Activated B cell treated with CpG ODN at 0.5 μM for 24 hours (primary cell): Measurements from ENCODE around the gene SNRNP35. TPM values are rescaled to one million over a fixed set of nuclear protein-coding genes. Genes with fewer than 3 reads are reported as not detected.
A peak's percentile ranks its signal among the peaks of the same experiment; 100 is the strongest.
"Not testable (repeated sequence)": the region's sequence is repeated elsewhere in the genome, so short reads cannot be mapped to it uniquely, and the experiment has no call there.

Source experiments
- ATAC-seq: fragments of 200-7000 bp; cut with Tn5 transposase; one replicate; pipeline ENCODE4 v1.10.0; 2021; ENCODE audit warnings: low read depth, mild to moderate bottlenecking, moderate library complexity
- CTCF ChIA-PET: fragments of 350-600 bp; sonication (Branson Sonifier 250); formaldehyde crosslinking; loops from one replicate; lab custom pipeline; 2021; ENCODE audit warnings: antibody characterized with exemption; lab: Charles Lee
- POLR2A ChIA-PET: fragments of 350-600 bp; sonication (Branson Sonifier 250); formaldehyde crosslinking; loops from one replicate; lab custom pipeline; 2021; ENCODE audit warnings: antibody characterized with exemption; lab: Charles Lee
- DNase-seq: peaks from one replicate; pipeline ENCODE4 v3.0.0; 2022
- H3K27ac Mint-ChIP-seq: one replicate; pipeline ENCODE4 v1.8.0; 2020; ENCODE audit warnings: mixed read lengths
- H3K27me3 Mint-ChIP-seq: one replicate; pipeline ENCODE4 v1.8.0; 2021; ENCODE audit warnings: mixed read lengths
- H3K36me3 Mint-ChIP-seq: one replicate; pipeline ENCODE4 v1.8.0; 2021; ENCODE audit warnings: low read depth, mixed read lengths
- H3K4me1 Mint-ChIP-seq: one replicate; pipeline ENCODE4 v1.8.0; 2021; ENCODE audit warnings: mixed read lengths
- H3K4me3 Mint-ChIP-seq: one replicate; pipeline ENCODE4 v1.8.0; 2020; ENCODE audit warnings: mild to moderate bottlenecking, mixed read lengths
- H3K9me3 Mint-ChIP-seq: one replicate; pipeline ENCODE4 v1.8.0; 2020; ENCODE audit warnings: mixed read lengths
- CTCF ChIP-seq: fragments of 200-600 bp; IDR thresholded peaks from one replicate; pipeline ENCODE4 v1.8.0; 2022; ENCODE audit warnings: antibody characterized with exemption, mild to moderate bottlenecking
- intact Hi-C: fragments of 100-400 bp; cut with micrococcal nuclease; formaldehyde crosslinking; loops from one replicate; pipeline ENCODE4 v1.15.1; 2024
- total RNA-seq: library from RNA; stranded (reverse); gene quantifications from 2 replicates; pipeline ENCODE4 v1.2.3, GENCODE V29; 2022

Gene SNRNP35
- total RNA-seq, 1 donor from 2014 or later = 51.5 TPM

GRCh38 chr12:123449856-123450255 lies 8.1 kb upstream of the SNRNP35 start:
- Mint-ChIP-seq H3K27me3 (no peaks in the 10 kb centered on the region), H3K4me3 (no peak overlapping the region), H3K36me3 (no peaks in the 10 kb centered on the region), H3K27ac (peak overlapping the region; percentile 75), H3K9me3 (no peaks in the 10 kb centered on the region), H3K4me1 (peaks cover 33% of the 10 kb centered on the region)
- ChIA-PET CTCF (no interaction called here), POLR2A (interaction anchor here (0.6 to 5.7 kb wide), 4 partner anchors 9 to 507 kb away, joined by 4 to 77 read pairs (median 17); partner anchors contain the start of gene SNRNP35)
- DNase-seq (no peak), ATAC-seq (no peak)
- intact Hi-C loops = no loop called here
- no peak for TF ChIP-seq CTCF

DNA sequence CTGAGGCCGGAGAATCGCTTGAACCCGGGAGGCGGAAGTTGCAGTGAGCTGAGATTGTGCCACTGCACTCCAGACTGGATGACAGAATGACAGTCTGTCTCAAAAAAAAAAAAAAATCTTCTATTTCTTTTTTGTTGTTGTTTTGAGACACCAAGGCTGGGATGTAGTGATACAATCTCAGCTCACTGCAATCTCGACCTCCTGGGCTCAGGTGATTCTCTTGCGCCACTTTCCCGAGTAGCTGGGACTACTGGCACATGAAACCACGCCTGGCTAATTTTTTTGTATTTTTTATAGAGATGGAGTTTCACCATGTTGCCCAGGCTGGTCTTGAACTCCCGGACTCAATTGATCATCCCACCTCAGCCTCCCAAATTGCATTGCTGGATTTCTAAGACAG lies 7.3 kb upstream of the SNRNP35 start:
- H3K27ac Mint-ChIP-seq = peak overlapping the region; percentile 35
- no peaks in the 10 kb centered on the region for H3K36me3 Mint-ChIP-seq
- TF ChIP-seq CTCF = no peak
- no peaks in the 10 kb centered on the region for H3K27me3 Mint-ChIP-seq
- no peak overlapping the region for H3K4me3 Mint-ChIP-seq
- DNase-seq (no peak), ATAC-seq (no peak)
- H3K4me1 Mint-ChIP-seq = peaks cover 26% of the 10 kb centered on the region
- ChIA-PET POLR2A (interaction anchor here (0.5 to 0.6 kb wide), 2 partner anchors 86 to 550 kb away, joined by 3 to 5 read pairs; no protein-coding TSS in a partner anchor), CTCF (no interaction called here)
- intact Hi-C loops = no loop called here
- no peaks in the 10 kb centered on the region for H3K9me3 Mint-ChIP-seq

DNA sequence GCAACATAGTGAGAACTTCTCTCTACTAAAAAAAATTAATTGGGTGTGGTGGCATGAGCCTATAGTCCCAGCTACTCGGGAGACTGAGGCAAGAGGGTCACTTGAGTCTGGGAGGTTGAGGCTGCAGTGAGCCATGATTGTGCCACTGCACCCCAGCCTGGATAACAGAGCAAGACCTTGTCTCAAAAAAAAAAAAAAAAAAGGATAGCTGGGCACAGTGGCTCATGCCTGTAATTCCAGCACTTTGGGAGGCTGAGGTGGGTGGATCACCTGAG lies 5.7 kb upstream of the SNRNP35 start:
- POLR2A ChIA-PET = interaction anchor here (0.7 to 1.1 kb wide), 3 partner anchors 11 to 55 kb away, joined by 4 to 7 read pairs (median 5); no protein-coding TSS in a partner anchor
- intact Hi-C loops, CTCF ChIA-PET, ATAC-seq, H3K36me3 Mint-ChIP-seq, H3K4me3 Mint-ChIP-seq, H3K9me3 Mint-ChIP-seq, DNase-seq, H3K27me3 Mint-ChIP-seq, H3K27ac Mint-ChIP-seq: not testable (repeated sequence)
- H3K4me1 Mint-ChIP-seq = peaks cover 17% of the 10 kb centered on the region

DNA sequence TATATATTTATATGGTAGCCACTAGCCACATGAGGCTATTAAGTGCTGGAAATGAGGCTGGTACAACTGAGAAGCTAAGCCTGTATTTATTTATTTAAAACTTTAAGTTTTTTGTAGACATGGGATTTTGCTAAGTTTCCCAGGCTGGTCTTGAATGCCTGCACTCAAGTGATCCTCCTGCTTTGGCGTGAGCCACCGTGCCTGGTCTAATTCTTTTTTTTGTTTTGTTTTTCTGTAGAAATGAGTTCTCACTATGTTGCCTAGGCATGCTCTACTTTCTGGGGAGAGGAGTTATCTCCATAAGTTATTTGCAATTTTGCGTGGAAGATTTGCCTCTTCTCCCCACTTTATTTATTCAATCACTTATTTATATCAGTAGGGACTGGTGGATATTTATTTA lies 4.8 kb upstream of the SNRNP35 start:
- DNase-seq (no peak), ATAC-seq (no peak)
- TF ChIP-seq CTCF = no peak
- peaks cover 4% of the 10 kb centered on the region for H3K36me3 Mint-ChIP-seq
- POLR2A ChIA-PET = no interaction called here
- peaks cover 13% of the 10 kb centered on the region for H3K4me1 Mint-ChIP-seq
- H3K27me3 Mint-ChIP-seq = no peaks in the 10 kb centered on the region
- H3K9me3 Mint-ChIP-seq = no peaks in the 10 kb centered on the region
- intact Hi-C loops = no loop called here
- H3K27ac Mint-ChIP-seq = no peak overlapping the region
- no peak overlapping the region for H3K4me3 Mint-ChIP-seq
- CTCF ChIA-PET = no interaction called here

GRCh38 chr12:123463174-123463573 lies 5.2 kb downstream of the SNRNP35 start:
- DNase-seq, H3K27me3 Mint-ChIP-seq, H3K9me3 Mint-ChIP-seq, CTCF ChIA-PET, H3K4me3 Mint-ChIP-seq, intact Hi-C loops, ATAC-seq, H3K27ac Mint-ChIP-seq: not testable (repeated sequence)
- Mint-ChIP-seq H3K36me3 (peaks cover 51% of the 10 kb centered on the region), H3K4me1 (peaks cover 30% of the 10 kb centered on the region)
- POLR2A ChIA-PET = interaction anchor here (0.7 to 1.2 kb wide), 3 partner anchors 11 to 513 kb away, joined by 3 to 5 read pairs (median 4); no protein-coding TSS in a partner anchor

GRCh38 chr12:123465084-123465483 lies 7.1 kb downstream of the SNRNP35 start:
- DNase-seq (no peak), ATAC-seq (no peak)
- Mint-ChIP-seq H3K36me3 (peaks cover 47% of the 10 kb centered on the region), H3K27ac (no peak overlapping the region), H3K4me3 (no peak overlapping the region), H3K27me3 (no peaks in the 10 kb centered on the region), H3K9me3 (no peaks in the 10 kb centered on the region), H3K4me1 (peaks cover 19% of the 10 kb centered on the region)
- intact Hi-C loops = no loop called here
- CTCF ChIA-PET = no interaction called here
- no peak for TF ChIP-seq CTCF
- POLR2A ChIA-PET = no interaction called here
